ENCODE results near the gene MYCBP2.

The MYCBP2 gene

DNA sequence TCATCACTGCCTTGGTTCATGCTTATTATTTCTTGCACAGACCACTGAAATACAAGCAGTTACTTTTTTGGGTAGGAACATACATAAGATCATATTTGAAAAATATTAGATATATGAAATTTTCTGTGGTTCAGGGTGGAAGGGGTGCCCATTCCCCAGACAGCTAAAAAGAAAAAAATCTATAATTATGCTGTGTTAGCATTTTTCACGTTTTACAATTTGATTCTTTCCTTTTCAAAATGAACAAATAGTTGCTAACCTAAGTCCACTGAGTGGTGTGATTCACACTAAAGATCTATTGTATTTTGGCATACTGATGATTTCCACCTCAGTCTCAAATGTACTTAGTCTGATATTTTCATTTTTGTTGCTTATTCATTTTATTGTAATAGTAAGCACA is 233.2 kb downstream of the MYCBP2 start:
- DNase-seq (ENCODE audit: low read depth in 2 of 2): no peak

- DNase-seq (ENCODE audit: low read depth in 2 of 2): no peak
These were observed 242.1 kb downstream of the MYCBP2 start for GRCh38 chr13:77084755-77085154.

- DNase-seq (ENCODE audit: low read depth in 2 of 2): no peak
These were observed 246.9 kb downstream of the MYCBP2 start for GRCh38 chr13:77079902-77080413.

DNA sequence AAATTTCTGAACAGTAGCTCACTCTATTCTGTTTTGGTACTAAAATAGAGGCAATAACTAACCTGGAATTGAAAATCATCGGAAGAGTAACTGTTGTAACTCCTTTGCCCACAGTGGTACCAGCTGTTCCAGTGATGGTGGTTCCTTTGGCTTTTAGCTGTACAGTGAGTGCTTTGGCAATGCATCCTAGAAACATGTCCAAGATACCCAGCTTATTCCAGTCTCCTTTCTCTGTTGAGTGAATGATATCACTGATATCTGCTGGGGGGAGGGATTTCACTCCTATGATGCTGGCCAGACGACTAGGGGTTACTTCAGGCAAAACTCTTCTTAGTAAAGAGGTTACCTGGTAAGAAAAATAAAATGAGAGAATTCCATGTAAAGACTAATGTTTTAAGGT is 259.4 kb downstream of the MYCBP2 start:
- no peak for DNase-seq (ENCODE audit: low read depth in 2 of 2)

DNA sequence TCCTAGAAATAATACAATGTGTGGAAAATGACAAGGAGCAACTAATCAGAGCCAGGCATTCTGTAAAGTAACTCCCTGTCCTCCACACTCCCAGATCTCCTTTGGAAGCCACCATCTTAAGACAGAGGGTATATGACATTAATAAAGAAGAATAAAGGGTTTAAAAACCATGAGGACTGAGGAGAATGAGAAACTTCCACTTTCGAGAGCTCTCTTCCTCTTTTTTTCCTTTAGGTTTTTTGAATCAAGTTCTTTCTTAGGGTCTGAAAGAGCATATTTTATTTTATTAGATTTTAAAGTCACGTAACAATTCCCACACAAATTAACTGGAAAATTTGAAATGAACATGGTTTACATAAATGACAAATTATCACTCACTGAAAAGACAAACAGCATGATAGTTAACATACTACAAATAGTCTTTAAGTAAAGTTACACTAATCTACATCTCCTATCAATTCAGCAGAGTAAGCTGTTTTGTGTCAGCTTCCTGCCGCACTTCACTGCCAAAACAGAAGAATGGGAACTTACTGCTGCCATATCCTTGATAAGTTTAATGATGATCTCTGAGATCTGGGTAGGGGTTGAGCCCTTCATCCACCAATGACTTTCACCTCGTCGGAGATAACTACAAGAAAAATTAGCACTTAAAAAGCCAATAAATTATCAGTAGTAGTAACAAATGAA is 261.3 kb downstream of the MYCBP2 start:
- no peak for DNase-seq (ENCODE audit: low read depth in 2 of 2)

DNA sequence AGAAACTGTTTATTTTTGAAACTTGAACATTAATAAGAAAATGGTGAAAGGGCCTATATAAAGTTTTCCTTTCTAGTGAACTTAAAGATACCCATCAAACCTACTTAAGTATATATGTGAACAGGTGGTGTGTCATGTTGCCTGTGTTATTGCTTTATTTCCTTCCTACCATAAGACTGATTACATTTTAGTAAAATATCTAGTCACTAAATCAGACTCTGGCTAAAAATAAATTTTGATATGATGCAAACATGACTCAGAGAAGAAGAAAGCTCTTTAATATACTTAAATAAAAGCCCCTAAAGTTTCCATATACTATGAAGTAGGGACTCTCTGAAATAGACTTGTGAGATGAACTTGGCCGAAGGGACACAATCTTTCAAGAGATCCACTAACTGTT is 264.8 kb downstream of the MYCBP2 start:
- DNase-seq (ENCODE audit: low read depth in 2 of 2): no peak

DNA sequence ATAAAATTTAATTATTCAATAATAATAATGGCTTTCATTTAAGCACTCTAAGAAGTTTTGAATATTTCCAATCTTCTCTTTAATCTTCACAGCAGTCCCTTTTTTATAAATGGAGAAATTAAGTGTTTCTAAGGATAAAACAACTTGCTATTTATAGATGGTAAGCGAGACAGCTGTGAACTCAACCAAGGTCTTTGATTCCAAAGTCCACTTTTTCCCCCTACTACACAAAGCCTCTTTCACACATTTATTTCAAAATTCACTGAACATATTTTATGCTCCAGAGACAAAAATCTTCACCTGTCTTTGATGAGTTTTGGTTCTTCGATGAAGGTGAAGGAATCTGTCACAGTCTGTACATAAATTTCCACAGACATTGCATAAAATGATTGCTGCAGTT is 265.5 kb downstream of the MYCBP2 start:
- no peak for DNase-seq (ENCODE audit: low read depth in 2 of 2)

DNA sequence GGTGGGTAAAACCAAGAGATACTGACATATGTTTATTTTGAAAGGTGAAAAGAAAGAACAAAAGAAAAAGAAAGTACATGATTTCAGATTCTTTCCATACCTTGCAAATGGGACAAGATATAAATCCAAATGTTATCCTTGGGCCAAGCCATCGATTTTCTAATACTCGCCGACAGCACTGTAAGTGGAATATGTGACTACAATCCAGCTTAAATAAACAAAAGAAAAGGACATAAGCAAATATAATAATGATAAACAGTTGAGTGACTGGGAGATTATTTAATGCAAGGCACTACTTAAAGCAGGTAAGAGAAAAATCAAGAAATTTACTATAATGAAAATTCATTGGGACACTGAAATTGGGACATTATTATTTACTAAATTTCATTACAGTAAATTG is 270.0 kb downstream of the MYCBP2 start:
- no peak for DNase-seq (ENCODE audit: low read depth in 2 of 2)

- DNase-seq (ENCODE audit: low read depth in 2 of 2): no peak
These were observed 270.5 kb downstream of the MYCBP2 start for GRCh38 chr13:77056382-77056781.

DNA sequence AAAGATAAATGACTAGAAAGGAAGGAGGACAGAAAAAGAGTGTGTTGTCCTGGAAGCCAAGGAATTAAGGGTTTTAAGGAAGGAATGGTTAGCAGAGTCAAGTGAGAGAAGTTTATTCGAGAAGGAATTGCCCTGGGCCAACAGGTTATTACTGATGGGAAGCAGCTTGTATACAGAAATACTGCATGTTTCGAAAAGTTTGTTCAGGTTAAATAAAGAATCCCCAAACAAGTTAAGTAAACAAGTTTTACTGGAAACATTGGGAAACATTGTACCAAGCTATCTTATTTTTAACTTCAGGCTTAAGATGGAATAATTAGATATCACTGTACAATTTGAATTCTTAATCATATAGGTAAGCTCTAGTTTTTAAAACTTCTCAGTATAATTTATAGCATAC is 271.7 kb downstream of the MYCBP2 start:
- DNase-seq (ENCODE audit: low read depth in 2 of 2): no peak

DNA sequence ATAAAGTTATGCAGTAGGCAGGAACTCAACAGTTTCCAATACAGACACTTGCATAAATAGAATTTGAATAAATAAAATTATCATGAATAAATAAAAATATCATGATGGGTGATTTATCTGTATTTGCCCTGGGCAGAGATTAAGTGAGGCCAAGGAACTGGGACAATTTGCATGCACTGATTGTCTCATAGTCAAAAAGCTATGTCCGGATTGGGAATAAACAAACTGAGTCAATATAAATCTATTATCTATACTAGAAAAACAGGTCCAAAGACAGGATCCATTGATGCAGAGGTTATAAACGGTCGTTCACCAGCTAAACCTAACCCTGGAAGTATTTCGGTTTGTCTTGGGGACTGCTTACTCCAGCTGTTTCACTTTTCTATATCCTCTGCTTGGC is 273.7 kb downstream of the MYCBP2 start:
- DNase-seq (ENCODE audit: low read depth in 2 of 2): no peak

DNA sequence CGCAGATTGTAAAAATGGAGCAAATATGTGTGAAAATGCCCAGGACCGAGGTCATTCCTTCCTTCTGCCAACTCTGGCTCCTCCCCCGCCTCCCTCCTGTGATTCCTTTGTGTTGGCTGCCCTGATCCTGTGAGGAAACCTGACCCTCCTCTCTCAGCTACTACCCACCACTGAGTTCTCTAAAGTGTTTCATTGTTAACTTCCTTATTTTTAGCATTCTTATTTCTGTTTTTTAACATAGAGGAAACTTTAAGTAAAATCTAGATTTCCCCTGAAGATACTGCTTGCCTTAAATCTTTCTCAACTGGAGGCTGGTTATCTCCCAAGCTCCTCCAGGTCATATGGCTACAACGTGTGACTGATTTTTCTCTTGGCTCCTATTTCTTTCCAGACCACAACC is 278.2 kb downstream of the MYCBP2 start:
- DNase-seq (ENCODE audit: low read depth in 2 of 2): no peak

DNA sequence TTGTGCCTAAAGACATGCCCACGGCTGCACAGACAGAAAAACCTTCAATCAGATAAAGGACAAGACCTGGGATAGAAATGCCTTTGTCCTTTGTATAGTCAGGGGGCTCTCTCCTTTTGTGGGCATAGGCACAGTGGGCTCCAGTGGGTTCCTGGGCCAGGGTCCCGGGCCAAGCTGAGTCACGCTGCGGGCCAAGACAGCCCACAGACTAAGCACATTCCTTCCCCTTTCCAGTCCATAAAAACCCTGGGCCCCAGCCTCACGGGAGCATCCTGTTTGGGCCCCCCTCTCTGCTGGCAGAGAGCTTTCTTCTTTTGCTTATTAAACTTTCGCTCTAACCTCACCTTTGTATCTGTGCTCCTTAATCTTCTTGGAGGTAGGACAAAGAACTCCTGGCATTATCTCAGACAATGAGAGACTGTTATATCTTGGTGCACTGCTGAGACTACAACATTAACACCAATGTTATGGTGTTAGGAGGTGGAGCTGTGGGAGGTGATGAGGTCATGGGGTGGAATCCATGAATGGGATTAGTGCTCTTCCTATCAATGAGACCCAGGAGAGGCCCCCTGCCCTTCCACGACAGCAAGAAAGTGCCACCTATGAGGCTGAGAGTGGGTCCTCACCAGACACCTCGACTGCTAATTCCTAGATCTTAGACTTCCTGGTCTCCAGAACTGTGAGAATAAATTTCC is 279.1 kb downstream of the MYCBP2 start:
- DNase-seq (ENCODE audit: low read depth in 2 of 2): no peak

DNA sequence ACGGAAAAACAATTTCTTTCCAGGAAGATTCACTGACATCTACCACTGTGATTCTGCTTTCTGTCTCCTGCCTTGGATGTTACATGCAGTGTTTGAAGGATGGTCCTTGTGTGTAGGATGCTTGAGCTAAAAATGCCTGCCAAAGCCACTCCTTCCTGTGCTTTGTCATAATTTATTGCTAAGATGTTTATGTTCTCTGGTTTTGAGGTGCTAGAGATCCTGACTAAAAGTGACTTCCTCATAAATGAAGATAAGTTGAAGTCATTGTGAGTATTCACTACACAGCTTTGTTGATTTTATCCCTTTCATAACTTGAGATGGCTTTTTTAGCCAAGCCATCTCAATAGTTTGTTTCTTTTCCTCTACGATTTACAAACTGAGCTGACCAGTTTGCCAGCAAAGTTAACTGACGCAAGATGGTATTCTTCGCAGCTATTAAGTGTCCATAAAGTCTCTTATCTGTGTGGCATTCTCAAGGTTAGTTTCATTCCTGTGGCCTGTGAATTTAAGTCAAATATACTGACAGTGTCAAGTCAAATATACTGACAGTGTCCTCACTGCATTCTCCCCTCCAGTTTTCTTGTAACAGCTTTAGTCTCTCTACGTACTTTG is 284.2 kb downstream of the MYCBP2 start:
- DNase-seq (ENCODE audit: low read depth in 2 of 2): no peak

DNA sequence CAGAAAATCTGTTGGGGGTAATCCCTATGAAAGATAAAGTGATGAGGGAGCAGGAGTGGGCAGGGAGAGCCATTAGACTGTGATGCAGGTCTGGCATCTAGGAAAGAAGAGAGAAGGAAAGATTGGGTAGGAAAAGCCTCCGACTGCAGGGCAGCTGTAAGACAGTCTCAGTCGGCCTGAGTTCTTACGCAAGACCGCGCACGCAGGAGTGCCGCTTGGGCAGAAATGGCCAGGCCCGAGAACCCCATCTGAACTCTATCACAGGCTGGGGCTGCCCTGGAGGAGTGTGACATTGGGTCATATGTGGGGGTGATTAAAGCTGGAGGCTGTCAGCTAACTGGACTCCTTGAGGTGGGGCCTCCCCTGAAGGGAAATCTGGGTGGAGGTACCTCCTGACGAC is 286.1 kb downstream of the MYCBP2 start:
- DNase-seq (ENCODE audit: low read depth in 2 of 2): no peak

GRCh38 chr13:77040076-77040475 is 286.8 kb downstream of the MYCBP2 start:
- no peak for DNase-seq (ENCODE audit: low read depth in 2 of 2)

- DNase-seq (ENCODE audit: low read depth in 2 of 2): no peak
These were observed 287.9 kb downstream of the MYCBP2 start for GRCh38 chr13:77038907-77039480.

DNA sequence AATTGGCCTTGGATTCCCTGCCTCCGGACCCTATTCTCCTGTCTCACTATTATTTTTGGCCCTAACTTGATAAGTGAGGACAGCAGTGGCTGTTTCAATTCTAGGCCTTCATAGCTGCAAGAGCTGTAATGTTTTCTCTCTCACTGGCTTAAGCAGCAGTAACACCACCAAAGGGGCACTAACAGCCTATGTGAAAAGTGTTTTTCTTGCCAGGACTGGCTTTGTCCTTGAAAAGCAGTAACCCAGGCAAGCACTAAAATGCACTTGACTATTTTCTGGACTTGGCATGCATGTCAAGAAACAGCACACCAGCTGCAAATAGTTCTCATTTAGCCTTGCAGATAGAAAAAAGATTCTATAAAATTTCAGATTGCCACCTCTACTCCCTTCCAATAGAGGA is 290.6 kb downstream of the MYCBP2 start:
- DNase-seq (ENCODE audit: low read depth in 2 of 2): no peak

DNA sequence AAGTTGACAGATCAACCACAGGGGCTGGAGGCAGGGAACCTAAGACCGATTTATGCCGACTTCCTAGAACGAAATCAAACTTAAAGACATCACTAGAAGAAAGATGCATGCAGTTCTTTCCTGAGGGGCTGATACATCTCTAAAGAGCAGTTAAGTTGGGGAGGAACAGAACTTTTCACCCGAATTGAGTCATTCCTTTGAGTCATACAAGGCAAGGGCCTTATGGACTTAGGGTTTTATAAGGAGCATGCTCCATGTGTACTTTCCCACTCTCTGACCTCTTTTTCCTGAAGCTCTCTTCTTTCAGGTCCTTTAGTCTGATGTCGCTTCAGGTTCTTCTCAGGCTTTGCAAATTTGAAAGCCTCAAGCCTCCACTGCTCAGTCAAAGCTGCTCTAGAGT is 292.0 kb downstream of the MYCBP2 start:
- DNase-seq (ENCODE audit: low read depth in 2 of 2): no peak

- DNase-seq (ENCODE audit: low read depth in 2 of 2): no peak
These were observed 293.1 kb downstream of the MYCBP2 start for GRCh38 chr13:77033717-77034302.

- DNase-seq (ENCODE audit: low read depth in 2 of 2): no peak
These were observed 295.1 kb downstream of the MYCBP2 start for GRCh38 chr13:77031656-77032243.

DNA sequence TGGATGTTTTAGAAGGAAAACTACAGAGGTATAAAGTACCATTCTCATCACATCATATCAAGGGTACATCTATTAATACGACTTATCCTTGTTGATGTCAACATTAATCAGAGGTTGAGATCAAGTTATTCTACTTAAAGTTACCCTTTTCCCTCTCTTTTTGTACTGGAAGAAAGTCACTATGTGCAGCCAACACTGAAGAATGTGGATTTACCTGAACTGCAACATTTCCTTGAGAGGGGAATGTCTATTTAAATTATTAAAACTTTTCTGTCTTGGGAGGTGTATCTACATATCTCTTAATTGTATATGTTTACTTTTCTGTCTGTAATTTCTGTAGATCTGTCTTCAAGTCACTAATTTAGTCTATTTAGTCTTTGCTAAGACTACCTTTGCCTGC is 297.5 kb downstream of the MYCBP2 start:
- DNase-seq (ENCODE audit: low read depth in 2 of 2): no peak

Measured in stimulated activated CD4-positive, alpha-beta T cell treated with anti-CD3 and anti-CD28 coated beads, Interleukin-1b, Interleukin-23, amount 100 ng/mL, for 1 hour (primary cell).